ENCODE measurements around the gene SP140. TPM values are rescaled to one million over a fixed set of nuclear protein-coding genes. Genes with fewer than 3 reads are reported as not detected.

SP140 gene
- total and polyA plus RNA-seq, 9 of the 15 experiments (the other 6 are each of a cell fraction or from before 2014, with no cell fraction given), result 0.04 to 1.1 (median 0.57) TPM; not detected in 1

GRCh38 chr2:230179907-230180306 lies 45.6 kb upstream of the SP140 start:
- Histone ChIP-seq H3K9me1 (ENCODE audit: control insufficient read depth, insufficient read depth, low read length) (no peaks in the 10 kb centered on the region), H2AFZ (ENCODE audit: low read depth, low read length) (no peak overlapping the region), H4K20me1 (replicated peaks; ENCODE audit: control insufficient read depth, insufficient read depth, low read length) (no peaks in the 10 kb centered on the region), H3K79me2 (ENCODE audit: control insufficient read depth, insufficient read depth, low read length) (no peaks in the 10 kb centered on the region), H3K9me3 (replicated peaks; ENCODE audit: control insufficient read depth, insufficient read depth, low read depth, low read length) (no peaks in the 10 kb centered on the region), H3K36me3 (ENCODE audit: control insufficient read depth, insufficient read depth, low read length) (no peaks in the 10 kb centered on the region), H3K4me2 (ENCODE audit: insufficient read depth, low read length) (no peak overlapping the region), H3K9ac (ENCODE audit: insufficient read depth in 1 of 2, low read depth in 2 of 2, low read length in 2 of 2) (no peak overlapping the region), H3K27me3 (ENCODE audit: control insufficient read depth in 2 of 2, insufficient read depth in 2 of 2, low read length in 2 of 2) (no peaks in the 10 kb centered on the region; a peak in 1 of 5 replicates), H3K4me3 (no peak overlapping the region), H3K4me1 (replicated peaks in 1 of 2; ENCODE audit: control insufficient read depth in 2 of 2, insufficient read depth in 2 of 2, low read length in 2 of 2) (no peaks in the 10 kb centered on the region), H3K27ac (ENCODE audit: extremely low read depth, low read depth, low read length) (no peak overlapping the region)
- ChIA-PET POLR2A (no interaction called here), CTCF (ENCODE audit: low intra/inter-chr PET ratio) (no interaction called here)
- FAIRE-seq, result no peak
- no peak for ATAC-seq
- intact Hi-C loops (cut with micrococcal nuclease) (no loop called here), in situ Hi-C loops (cut with MboI) (no loop called here)
- no TSS peak for BruUV-seq (replicated peaks)
- TF ChIP-seq ZNF280A (IDR thresholded peaks at IDR 0.05; ENCODE audit: low read depth, partially characterized antibody) (no peak), MBD2 (IDR thresholded peaks at IDR 0.05; ENCODE audit: borderline replicate concordance, low read depth) (no peak)
- WGBS (ENCODE audit: insufficient coverage, low coverage, missing lambda C conversion rate), result 13% methylated on average over 5 of the region's 7 CpGs
- no peak for DNase-seq (ENCODE audit: extremely low read depth in 1 of 4, low spot score in 3 of 4)

- 18% methylated on average over 2 of the region's 2 CpGs for WGBS (ENCODE audit: insufficient coverage, low coverage, missing lambda C conversion rate)
Observed at GRCh38 chr2:230181195-230181594, 44.3 kb upstream of the SP140 start.

More at GRCh38 chr2:230181195-230181594, 44.3 kb upstream of the SP140 start:
- ChIA-PET CTCF (ENCODE audit: low intra/inter-chr PET ratio) (no interaction called here), POLR2A (no interaction called here)
- ATAC-seq (no peak), DNase-seq (ENCODE audit: extremely low read depth in 1 of 4, low spot score in 3 of 4) (no peak), FAIRE-seq (no peak)
- no peaks in the 10 kb centered on the region; a peak in 1 of 5 replicates for H3K27me3 ChIP-seq (ENCODE audit: control insufficient read depth in 2 of 2, insufficient read depth in 2 of 2, low read length in 2 of 2)
- no peak overlapping the region for H3K9ac ChIP-seq (ENCODE audit: insufficient read depth in 1 of 2, low read depth in 2 of 2, low read length in 2 of 2)
- H3K27ac ChIP-seq (ENCODE audit: extremely low read depth, low read depth, low read length), result no peak overlapping the region
- H3K4me3 ChIP-seq, result no peak overlapping the region
- H2AFZ ChIP-seq (ENCODE audit: low read depth, low read length), result no peak overlapping the region
- H3K4me2 ChIP-seq (ENCODE audit: insufficient read depth, low read length), result no peak overlapping the region
- in situ Hi-C loops (cut with MboI) (no loop called here), intact Hi-C loops (cut with micrococcal nuclease) (no loop called here)
- H3K9me1 ChIP-seq (ENCODE audit: control insufficient read depth, insufficient read depth, low read length), result no peaks in the 10 kb centered on the region
- no peaks in the 10 kb centered on the region for H3K79me2 ChIP-seq (ENCODE audit: control insufficient read depth, insufficient read depth, low read length)
- H3K9me3 ChIP-seq (replicated peaks; ENCODE audit: control insufficient read depth, insufficient read depth, low read depth, low read length), result no peaks in the 10 kb centered on the region
- H3K4me1 ChIP-seq (replicated peaks in 1 of 2; ENCODE audit: control insufficient read depth in 2 of 2, insufficient read depth in 2 of 2, low read length in 2 of 2), result no peaks in the 10 kb centered on the region
- H3K36me3 ChIP-seq (ENCODE audit: control insufficient read depth, insufficient read depth, low read length), result no peaks in the 10 kb centered on the region
- no peak for TF ChIP-seq ZNF445 (CRISPR knock-in tag; IDR thresholded peaks at IDR 0.05; ENCODE audit: low read depth)
- no peak for TF ChIP-seq ZC3H4 (CRISPR knock-in tag; IDR thresholded peaks at IDR 0.05; ENCODE audit: borderline replicate concordance)
- TF ChIP-seq C11orf30 (IDR thresholded peaks at IDR 0.05; ENCODE audit: low read depth), result no peak
- no peak for TF ChIP-seq L3MBTL2 (IDR thresholded peaks at IDR 0.05)
- no peak for TF ChIP-seq HMGXB4 (CRISPR knock-in tag; IDR thresholded peaks at IDR 0.05)
- no TSS peak for BruUV-seq (replicated peaks)
- no peaks in the 10 kb centered on the region for H4K20me1 ChIP-seq (replicated peaks; ENCODE audit: control insufficient read depth, insufficient read depth, low read length)
